GM12878 (cell line): ENCODE data around the gene MARCHF2. TPM values are rescaled to one million over a fixed set of nuclear protein-coding genes. Genes with fewer than 3 reads are reported as not detected.
A peak's percentile ranks its signal among the peaks of the same experiment; 100 is the strongest.

Source experiments
- ATAC-seq: fragments of 200-7000 bp; cut with Tn5 transposase; 3 replicates; pipeline ENCODE4 v1.9.1; 2020; ENCODE audit warnings: mild to moderate bottlenecking, moderate library complexity
- BruUV-seq: library from RNA; stranded (reverse); fragments of 400-500 nt; replicated peaks from 2 replicates; lab custom pipeline; 2021; lab: Mats Ljungman, UMichigan
- CTCF ChIA-PET: fragments of 300-600 bp; sonication (Branson Sonifier 250); formaldehyde crosslinking; extraction: SDS; loops from one replicate; lab custom pipeline; 2021; ENCODE audit warnings: inconsistent platforms; lab: Yijun Ruan, JAX
- POLR2A ChIA-PET: fragments of 350-600 bp; formaldehyde crosslinking; extraction: SDS; loops from one replicate; lab custom pipeline; 2021; ENCODE audit warnings: inconsistent platforms; lab: Charles Lee
- RAD21 ChIA-PET: fragments of 300-600 bp; sonication (Branson Sonifier 250); formaldehyde crosslinking; loops from one replicate; lab custom pipeline; 2023; ENCODE audit warnings: antibody characterized with exemption; ENCODE audit not compliant: unreplicated experiment; lab: Charles Lee
- SMC1A ChIA-PET: fragments of 300-600 bp; sonication (Branson Sonifier 250); formaldehyde crosslinking; loops from one replicate; lab custom pipeline; 2023; ENCODE audit not compliant: unreplicated experiment, uncharacterized antibody; lab: Charles Lee
- DNase-seq: peaks from one replicate; pipeline ENCODE4 v3.0.0-alpha.2; 2011; ENCODE audit warnings: low read depth, low spot score
- FAIRE-seq: peaks from 3 replicates; lab custom pipeline; 2011; peaks lifted over from hg19 to GRCh38; lab: Jason Lieb, UNC
- H2AFZ ChIP-seq: 2 replicates; pipeline ENCODE4 v1.6.0; 2011; ENCODE audit warnings: low read depth, low read length, control low read depth; ENCODE audit not compliant: control insufficient read depth
- H3K27ac ChIP-seq: 2 replicates; pipeline ENCODE4 v1.5.1; 2011; ENCODE audit warnings: control low read depth; ENCODE audit not compliant: control insufficient read depth, insufficient read depth
- H3K27me3 ChIP-seq, 2 experiments: replicated peaks in 1 of 2; 2 replicates each; pipeline versions ENCODE4 v1.6.0 to v1.6.1; 2011; ENCODE audit warnings: low read length in 1 of 2; ENCODE audit not compliant: control insufficient read depth in 2 of 2, insufficient read depth in 2 of 2
- H3K36me3 ChIP-seq, 2 experiments: 2 replicates each; pipeline ENCODE4 v1.5.1; 2011; ENCODE audit warnings: low read length in 1 of 2; ENCODE audit not compliant: control insufficient read depth in 2 of 2, insufficient read depth in 2 of 2
- H3K4me1 ChIP-seq: 2 replicates; pipeline ENCODE4 v1.6.1; 2011; ENCODE audit warnings: mild to moderate bottlenecking, low read length, moderate library complexity, mixed read lengths; ENCODE audit not compliant: control insufficient read depth, insufficient read depth
- H3K4me2 ChIP-seq: 2 replicates; pipeline ENCODE4 v1.6.0; 2011; ENCODE audit warnings: control low read depth; ENCODE audit not compliant: control insufficient read depth, insufficient read depth
- H3K4me3 ChIP-seq: fragments of 200-600 bp; sonication (generic); 2 replicates; pipeline ENCODE4 v1.5.1; 2016
- H3K79me2 ChIP-seq: 2 replicates; pipeline ENCODE4 v1.6.0; 2011; ENCODE audit warnings: low read length; ENCODE audit not compliant: control insufficient read depth, insufficient read depth
- H3K9ac ChIP-seq: 2 replicates; pipeline ENCODE4 v1.8.0; 2011; ENCODE audit warnings: low read length, control low read depth, mixed read lengths; ENCODE audit not compliant: control insufficient read depth, insufficient read depth
- H3K9me3 ChIP-seq: replicated peaks from 3 replicates; pipeline ENCODE4 v1.5.1; 2011; ENCODE audit warnings: mild to moderate bottlenecking, low read length; ENCODE audit not compliant: control insufficient read depth, insufficient read depth
- H4K20me1 ChIP-seq: 2 replicates; pipeline ENCODE4 v1.6.0; 2011; ENCODE audit not compliant: control insufficient read depth, insufficient read depth
- BCL11A ChIP-seq: IDR thresholded peaks from 2 replicates; pipeline ENCODE4 v1.6.1; 2011; ENCODE audit warnings: low read depth, low read length
- IKZF1 ChIP-seq: fragments of 450-650 bp; conservative IDR thresholded peaks from 2 replicates; pipeline ENCODE4 v1.6.1; 2017; ENCODE audit warnings: antibody characterized with exemption, mild to moderate bottlenecking
- IRF4 ChIP-seq: IDR thresholded peaks from 2 replicates; pipeline ENCODE4 v1.6.1; 2011; ENCODE audit warnings: low read depth, low read length
- KAT2A ChIP-seq: conservative IDR thresholded peaks from 2 replicates; pipeline ENCODE4 v1.6.1; 2011; ENCODE audit warnings: low read depth, low read length; ENCODE audit not compliant: control insufficient read depth
- NFYA ChIP-seq: IDR thresholded peaks from 2 replicates; pipeline ENCODE4 v1.6.1; 2011; ENCODE audit warnings: low read depth, mild to moderate bottlenecking, low read length, improper control_type of control experiment, borderline replicate concordance
- POLR2AphosphoS5 ChIP-seq: IDR thresholded peaks from 2 replicates; pipeline ENCODE4 v1.6.1; 2011; ENCODE audit warnings: mild to moderate bottlenecking, low read length, inconsistent platforms
- SPI1 ChIP-seq: IDR thresholded peaks from 2 replicates; pipeline ENCODE4 v1.6.1; 2011; ENCODE audit warnings: low read depth, mild to moderate bottlenecking, low read length, moderate library complexity, borderline replicate concordance; ENCODE audit not compliant: insufficient read depth
- USF2 ChIP-seq: IDR thresholded peaks from 2 replicates; pipeline ENCODE4 v1.6.1; 2011; ENCODE audit warnings: low read depth, low read length, improper control_type of control experiment, borderline replicate concordance
- YBX1 ChIP-seq: fragments of 450-650 bp; IDR thresholded peaks from 2 replicates; pipeline ENCODE4 v1.6.1; 2016; ENCODE audit warnings: antibody characterized with exemption
- ZSCAN29 ChIP-seq: fragments of 450-650 bp; IDR thresholded peaks from 2 replicates; pipeline ENCODE4 v1.6.1; 2017; ENCODE audit warnings: mild to moderate bottlenecking, moderate library complexity
- WGBS: methylation state at CpG from one replicate; pipeline ENCODE4 v1.1.6; 2016; ENCODE audit warnings: low lambda C conversion rate; ENCODE audit not compliant: insufficient replicate concordance, insufficient coverage; ENCODE audit errors: missing lambda C conversion rate; 5-methylcytosine and 5-hydroxymethylcytosine counted together
- in situ Hi-C: fragments of 300-500 bp; cut with MboI; formaldehyde crosslinking; loops from 9 replicates; pipeline ENCODE4 v1.14.3; 2018; ENCODE audit warnings: mixed read lengths
- intact Hi-C: fragments of 100-400 bp; cut with micrococcal nuclease; formaldehyde crosslinking; loops from one replicate; pipeline ENCODE4 v1.14.2; 2022; ENCODE audit not compliant: unreplicated experiment
- polyA plus RNA-seq, 11 experiments: library from polyadenylated mRNA; depleted of rRNA in 4 of 11; unstranded in 6 of 11; stranded (reverse) in 5 of 11; fragments of >200 nt; fragmentation: Nextera tagmentation in 4 of 11; fragmentation: Illumina TruSeq in 1 of 11; extraction: Ambion mirVana in 4 of 11; extraction: Trizol in 1 of 11; gene quantifications; 1 replicate in 1 of 11; 2 replicates in 10 of 11; pipeline versions ENCODE4 v1.2.1 to v1.2.3, GENCODE V29; 2011 to 2016; ENCODE audit warnings: inconsistent platforms in 2 of 11, missing spikeins in 2 of 11, low read depth in 1 of 11
- total RNA-seq, 4 experiments: library from RNA; depleted of rRNA in 3 of 4; stranded (reverse); fragments of >200 nt in 3 of 4; fragmentation: Illumina TruSeq in 1 of 4; extraction: Trizol in 1 of 4; gene quantifications; 2 replicates each; pipeline versions ENCODE4 v1.2.1 to v1.2.3, GENCODE V29; 2013 to 2021
- TF ChIP-seq, protein P1 (sequence below): fragments of 450-650 bp; IDR thresholded peaks from 2 replicates; pipeline ENCODE4 v1.6.1; 2017; ENCODE audit warnings: mild to moderate bottlenecking, low read depth, inconsistent platforms; ENCODE audit not compliant: poor library complexity, severe bottlenecking

MARCHF2 gene
- total and polyA plus RNA-seq, 10 of the 15 experiments (the other 5 are each of a cell fraction or from before 2014, with no cell fraction given) = 1.6 to 30.3 (median 10.8) TPM

GRCh38 chr19:8459095-8459494 lies 46.0 kb downstream of the MARCHF2 start:
- WGBS = 85% methylated on average over 7 of the region's 7 CpGs
- Histone ChIP-seq H3K9me3 (no peaks in the 10 kb centered on the region), H3K36me3 (peaks cover 17 to 59% of the 10 kb centered on the region in 2 experiments), H3K4me2 (no peak overlapping the region), H3K27ac (no peak overlapping the region), H3K4me1 (peaks cover 9% of the 10 kb centered on the region), H3K4me3 (no peak overlapping the region), H4K20me1 (peaks cover 32% of the 10 kb centered on the region), H2AFZ (no peak overlapping the region), H3K27me3 (no peaks in the 10 kb centered on the region), H3K9ac (no peak overlapping the region), H3K79me2 (peaks cover 92% of the 10 kb centered on the region)
- FAIRE-seq = no peak
- ATAC-seq = no peak
- POLR2A ChIA-PET = no interaction called here
- intact Hi-C loops (no loop called here), in situ Hi-C loops (no loop called here)
- RAD21 ChIA-PET = no interaction called here
- TF ChIP-seq BCL11A (no peak), POLR2AphosphoS5 (peak; percentile 49; the same call in 1 of the 2 replicates)
- SMC1A ChIA-PET = interaction anchor here (1.1 to 1.5 kb wide), 2 partner anchors 12 to 26 kb away, joined by 3 read pairs; no protein-coding TSS in a partner anchor
- CTCF ChIA-PET = interaction anchor here (0.6 to 1.0 kb wide), 2 partner anchors 10 to 200 kb away, joined by 4 read pairs; no protein-coding TSS in a partner anchor
- no TSS peak for BruUV-seq
- DNase-seq = no peak

- BruUV-seq = no TSS peak
- no peaks in the 10 kb centered on the region for H3K27me3 ChIP-seq
- POLR2A ChIA-PET = interaction anchor here (1.3 kb wide), 1 partner anchor 13 kb away, joined by 5 read pairs; no protein-coding TSS in a partner anchor
- 87% methylated on average over 6 of the region's 6 CpGs for WGBS
- ATAC-seq (no peak), DNase-seq (no peak), FAIRE-seq (no peak)
- H4K20me1 ChIP-seq = peaks cover 34% of the 10 kb centered on the region
- peak overlapping the region; percentile 71; the same call in 1 of the 2 replicates for H3K4me2 ChIP-seq
- peaks cover 88% of the 10 kb centered on the region for H3K79me2 ChIP-seq
- H3K36me3 ChIP-seq = peaks cover 21 to 59% of the 10 kb centered on the region in 2 experiments
- CTCF ChIA-PET = interaction anchor here (0.6 to 1.0 kb wide), 3 partner anchors 11 to 200 kb away, joined by 3 to 4 read pairs (median 4); no protein-coding TSS in a partner anchor
- H3K27ac ChIP-seq = no peak overlapping the region
- peaks cover 9% of the 10 kb centered on the region for H3K4me1 ChIP-seq
- no peaks in the 10 kb centered on the region for H3K9me3 ChIP-seq
- SMC1A ChIA-PET = interaction anchor here (1.1 to 1.5 kb wide), 5 partner anchors 10 to 46 kb away, joined by 3 to 4 read pairs (median 3); partner anchors contain the start of gene MARCHF2
- in situ Hi-C loops = no loop called here
- H3K4me3 ChIP-seq = no peak overlapping the region
- RAD21 ChIA-PET = no interaction called here
- H2AFZ ChIP-seq = no peak overlapping the region
- intact Hi-C loops = no loop called here
- no peak overlapping the region for H3K9ac ChIP-seq
- TF ChIP-seq IKZF1 = no peak
- no peak for TF ChIP-seq USF2
- TF ChIP-seq KAT2A = no peak
- no peak for TF ChIP-seq SPI1
- no peak for TF ChIP-seq NFYA
- no peak for TF ChIP-seq IRF4
- no peak for TF ChIP-seq YBX1
- TF ChIP-seq ZSCAN29 = no peak
- TF ChIP-seq, protein P1, sequence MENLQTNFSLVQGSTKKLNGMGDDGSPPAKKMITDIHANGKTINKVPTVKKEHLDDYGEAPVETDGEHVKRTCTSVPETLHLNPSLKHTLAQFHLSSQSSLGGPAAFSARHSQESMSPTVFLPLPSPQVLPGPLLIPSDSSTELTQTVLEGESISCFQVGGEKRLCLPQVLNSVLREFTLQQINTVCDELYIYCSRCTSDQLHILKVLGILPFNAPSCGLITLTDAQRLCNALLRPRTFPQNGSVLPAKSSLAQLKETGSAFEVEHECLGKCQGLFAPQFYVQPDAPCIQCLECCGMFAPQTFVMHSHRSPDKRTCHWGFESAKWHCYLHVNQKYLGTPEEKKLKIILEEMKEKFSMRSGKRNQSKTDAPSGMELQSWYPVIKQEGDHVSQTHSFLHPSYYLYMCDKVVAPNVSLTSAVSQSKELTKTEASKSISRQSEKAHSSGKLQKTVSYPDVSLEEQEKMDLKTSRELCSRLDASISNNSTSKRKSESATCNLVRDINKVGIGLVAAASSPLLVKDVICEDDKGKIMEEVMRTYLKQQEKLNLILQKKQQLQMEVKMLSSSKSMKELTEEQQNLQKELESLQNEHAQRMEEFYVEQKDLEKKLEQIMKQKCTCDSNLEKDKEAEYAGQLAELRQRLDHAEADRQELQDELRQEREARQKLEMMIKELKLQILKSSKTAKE = no peak
Measured at GRCh38 chr19:8459520-8460270, 46.6 kb downstream of the MARCHF2 start.
